NT2/D1 (cell line): Measurements from ENCODE around the gene MYOF.

ENCODE experiments used
- DNase-seq: peaks from one replicate; pipeline ENCODE4 v3.0.0-alpha.2; 2011; ENCODE audit warnings: low read depth, low spot score
- H3K27me3 ChIP-seq: 2 replicates; pipeline ENCODE4 v1.6.0; 2011; ENCODE audit warnings: mild to moderate bottlenecking; ENCODE audit not compliant: insufficient read length, insufficient read depth
- H3K36me3 ChIP-seq: 2 replicates; pipeline ENCODE4 v1.6.1; 2011; ENCODE audit warnings: mild to moderate bottlenecking, low read length, mixed read lengths; ENCODE audit not compliant: insufficient read depth, insufficient read length
- H3K4me1 ChIP-seq: 2 replicates; pipeline ENCODE4 v1.5.1; 2011; ENCODE audit not compliant: insufficient read depth, insufficient read length
- H3K4me3 ChIP-seq: 2 replicates; pipeline ENCODE4 v1.5.1; 2011; ENCODE audit warnings: low read depth; ENCODE audit not compliant: insufficient read length
- H3K9ac ChIP-seq: 2 replicates; pipeline ENCODE4 v1.6.0; 2011; ENCODE audit warnings: low read depth; ENCODE audit not compliant: insufficient read length
- H3K9me3 ChIP-seq: 2 replicates; pipeline ENCODE4 v1.5.1; 2011; ENCODE audit warnings: mild to moderate bottlenecking, low read length; ENCODE audit not compliant: insufficient read depth
- SUZ12 ChIP-seq: IDR thresholded peaks from 2 replicates; pipeline ENCODE4 v1.6.1; 2011; ENCODE audit not compliant: insufficient read length, insufficient read depth; ENCODE audit errors: extremely low read depth
- YY1 ChIP-seq: IDR thresholded peaks from 2 replicates; pipeline ENCODE4 v1.6.1; 2011; ENCODE audit not compliant: insufficient read length, insufficient read depth
- ZNF274 ChIP-seq: IDR thresholded peaks from 2 replicates; pipeline ENCODE4 v1.6.1; 2011; ENCODE audit warnings: mild to moderate bottlenecking, low read depth, low read length

MYOF gene

DNA sequence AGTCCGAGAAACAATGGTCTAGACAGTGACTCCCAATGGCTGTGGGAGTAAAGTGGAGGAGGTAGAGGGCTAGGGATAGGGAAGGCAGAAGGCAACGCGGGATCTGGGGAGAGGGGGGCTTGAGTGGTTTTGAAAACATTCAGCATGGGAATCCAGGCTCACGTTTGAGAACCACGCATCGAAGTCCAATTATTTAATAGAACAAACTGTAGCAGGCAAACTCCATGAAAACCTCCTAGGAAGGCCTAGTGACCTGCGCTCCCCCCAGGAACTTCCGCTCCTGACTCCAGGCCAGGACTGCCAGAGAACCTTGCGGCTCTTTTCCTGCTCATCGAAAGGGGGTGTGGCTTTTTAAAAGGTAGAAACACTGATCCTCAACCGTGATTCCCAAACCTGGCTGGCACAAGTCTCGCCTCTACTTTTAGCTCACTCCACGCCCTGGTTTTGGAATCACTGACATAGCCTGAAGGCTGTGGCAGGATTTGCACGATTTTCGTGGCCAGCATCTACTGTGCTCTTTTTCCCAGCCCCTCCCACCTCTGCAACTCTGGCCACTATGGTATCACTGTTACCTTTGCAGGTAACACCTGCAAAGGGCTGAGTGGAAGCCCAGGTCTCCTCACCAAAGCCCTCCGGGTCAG is 43.4 kb downstream of the MYOF start:
- H3K4me1 ChIP-seq, result peaks cover 3% of the 10 kb centered on the region

GRCh38 chr10:93437946-93438612 is 44.1 kb downstream of the MYOF start:
- Histone ChIP-seq H3K4me1 (peaks cover 3% of the 10 kb centered on the region), H3K36me3 (peaks cover under 1% of the 10 kb centered on the region), H3K9ac (peak overlapping the region; percentile 58), H3K27me3 (no peaks in the 10 kb centered on the region), H3K4me3 (peak overlapping the region; percentile 50), H3K9me3 (no peaks in the 10 kb centered on the region)
- TF ChIP-seq SUZ12 (no peak), ZNF274 (no peak), YY1 (no peak)
- DNase-seq, result no peak

More for the DNA sequence above, 43.4 kb downstream of the MYOF start:
- H3K9ac ChIP-seq, result peak overlapping the region; percentile 52
- H3K36me3 ChIP-seq, result peaks cover 6% of the 10 kb centered on the region
- no peaks in the 10 kb centered on the region for H3K27me3 ChIP-seq
- no peak for TF ChIP-seq ZNF274
- TF ChIP-seq YY1, result no peak
- TF ChIP-seq SUZ12, result no peak
- DNase-seq, result no peak
- peak overlapping the region; percentile 50 for H3K4me3 ChIP-seq
- H3K9me3 ChIP-seq, result no peaks in the 10 kb centered on the region

DNA sequence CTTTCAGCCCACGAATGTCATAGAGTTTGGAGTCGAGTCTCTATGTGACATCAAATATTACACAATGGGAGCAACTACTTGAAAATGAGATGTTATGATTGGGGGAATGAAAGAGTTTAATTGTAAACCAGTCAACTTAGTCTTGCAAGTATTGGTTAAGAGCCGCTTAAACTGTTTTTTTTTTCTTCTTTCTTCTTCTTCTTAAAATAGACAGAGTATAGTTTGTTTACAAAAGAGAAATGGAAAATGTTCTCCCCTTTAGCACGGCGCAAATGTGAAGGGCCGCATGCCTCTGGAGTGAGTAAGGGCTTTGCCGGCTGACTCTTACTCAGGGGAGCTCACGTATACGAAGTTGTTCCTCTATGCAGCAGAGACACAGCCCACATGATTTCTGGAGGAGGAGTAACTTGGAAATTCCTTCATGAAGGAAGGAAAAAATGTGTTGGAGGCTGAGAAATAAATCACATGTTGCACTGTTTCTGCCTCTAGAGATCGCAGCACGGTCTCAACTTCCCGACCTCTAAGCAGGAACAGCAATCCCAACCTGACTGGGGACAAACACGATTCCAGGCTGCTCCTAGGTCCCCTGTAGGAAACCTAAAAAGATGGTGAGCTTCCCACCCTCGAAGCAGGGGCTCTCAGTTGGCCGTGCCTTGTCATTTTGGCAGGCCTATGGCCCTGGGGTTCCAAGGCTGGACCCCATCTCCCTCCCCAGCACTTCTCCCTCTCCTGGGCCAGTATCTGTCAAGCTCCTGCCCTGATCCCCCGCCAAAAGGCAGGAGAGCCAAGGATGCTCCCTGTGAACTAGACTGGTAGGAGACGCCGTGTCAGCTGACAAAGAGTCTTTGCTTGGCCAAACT is 44.8 kb downstream of the MYOF start:
- no peaks in the 10 kb centered on the region for H3K27me3 ChIP-seq
- H3K4me1 ChIP-seq, result peaks cover 3% of the 10 kb centered on the region
- H3K4me3 ChIP-seq, result peak overlapping the region; percentile 50
- peaks cover 3% of the 10 kb centered on the region for H3K36me3 ChIP-seq
- DNase-seq, result no peak
- peak overlapping the region; percentile 58 for H3K9ac ChIP-seq
- H3K9me3 ChIP-seq, result no peaks in the 10 kb centered on the region
- TF ChIP-seq SUZ12, result no peak

DNA sequence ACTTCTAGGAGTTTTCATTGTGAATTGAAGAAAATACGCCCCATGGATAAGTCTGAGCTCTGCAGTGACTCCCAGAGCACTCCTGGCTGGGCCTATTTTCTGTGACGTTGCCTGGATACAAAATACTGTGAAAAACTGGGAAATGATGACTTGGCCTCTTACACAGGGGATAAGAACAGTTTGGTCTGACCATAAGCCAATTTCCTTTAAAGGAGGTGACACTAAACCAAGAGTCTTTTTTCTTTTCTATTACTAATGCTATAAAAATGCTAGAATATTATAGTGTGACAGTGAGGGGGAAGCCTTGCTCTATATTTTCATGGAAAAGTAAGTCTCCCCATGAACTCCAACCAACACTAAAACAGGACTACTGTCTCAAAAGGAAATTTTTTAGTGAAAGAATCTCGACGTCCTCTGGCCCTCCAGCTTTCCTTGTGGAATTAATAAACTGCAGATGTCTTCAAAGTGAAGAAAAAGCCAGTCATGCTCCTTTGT is 45.5 kb downstream of the MYOF start:
- Histone ChIP-seq H3K9ac (peak overlapping the region; percentile 50), H3K4me3 (no peak overlapping the region), H3K4me1 (peaks cover 3% of the 10 kb centered on the region), H3K9me3 (no peaks in the 10 kb centered on the region), H3K27me3 (no peaks in the 10 kb centered on the region), H3K36me3 (peaks cover 5% of the 10 kb centered on the region)
- TF ChIP-seq SUZ12 (no peak), ZNF274 (no peak), YY1 (no peak)
- DNase-seq, result no peak

- Histone ChIP-seq H3K4me1 (peaks cover 3% of the 10 kb centered on the region), H3K4me3 (no peak overlapping the region), H3K36me3 (peaks cover 11% of the 10 kb centered on the region), H3K27me3 (no peaks in the 10 kb centered on the region), H3K9me3 (no peaks in the 10 kb centered on the region), H3K9ac (no peak overlapping the region)
- no peak for DNase-seq
- TF ChIP-seq ZNF274 (no peak), YY1 (no peak), SUZ12 (no peak)
Measured at GRCh38 chr10:93435621-93436397, 46.3 kb downstream of the MYOF start.

DNA sequence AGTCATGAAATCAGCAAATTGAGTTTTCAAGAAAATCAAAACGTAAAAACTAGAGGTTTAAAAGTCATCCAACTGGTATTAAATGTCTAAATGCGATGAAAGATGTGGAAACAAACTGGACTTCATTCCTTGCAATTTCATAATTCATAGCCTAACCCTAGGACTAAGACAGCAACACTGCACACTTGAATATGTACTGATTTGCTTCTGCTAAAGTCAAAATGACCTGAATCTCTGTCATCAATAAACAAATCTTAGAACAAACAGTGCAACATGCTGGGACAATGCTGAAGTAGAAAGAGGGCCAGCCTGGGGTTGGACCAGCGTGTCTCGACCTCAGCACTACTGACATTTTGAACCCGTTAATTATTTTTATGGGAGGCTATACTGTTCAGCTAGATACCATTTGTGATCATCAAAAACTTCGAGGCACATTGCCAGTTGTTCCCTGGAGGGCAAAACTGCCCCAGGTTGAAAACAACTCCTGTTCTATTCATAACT is 47.1 kb downstream of the MYOF start:
- DNase-seq, result no peak
- no peak overlapping the region for H3K9ac ChIP-seq
- H3K27me3 ChIP-seq, result no peaks in the 10 kb centered on the region
- no peaks in the 10 kb centered on the region for H3K9me3 ChIP-seq
- peaks cover 11% of the 10 kb centered on the region for H3K36me3 ChIP-seq
- no peak overlapping the region for H3K4me3 ChIP-seq
- TF ChIP-seq ZNF274 (no peak), YY1 (no peak), SUZ12 (no peak)
- H3K4me1 ChIP-seq, result peaks cover 3% of the 10 kb centered on the region
